ENCODE results near the gene CXCR6. TPM values are rescaled to one million over a fixed set of nuclear protein-coding genes. Genes with fewer than 3 reads are reported as not detected.

Gene CXCR6
- total and polyA plus RNA-seq, 2 experiments from 2014 or later = 0.10 TPM; not detected in 1

GRCh38 chr3:45921158-45922038 is 21.9 kb upstream of the CXCR6 start:
- no peak overlapping the region for H3K27ac Mint-ChIP-seq
- no peaks in the 10 kb centered on the region for H3K9me2 ChIP-seq (ENCODE audit: insufficient read depth)
- H3K4me1 ChIP-seq (ENCODE audit: insufficient read depth) = no peaks in the 10 kb centered on the region
- H3K36me3 Mint-ChIP-seq (ENCODE audit: low read depth) = peaks cover 25% of the 10 kb centered on the region
- H3K4me2 ChIP-seq = no peak overlapping the region
- no peaks in the 10 kb centered on the region for H3F3A ChIP-seq (replicated peaks; ENCODE audit: low read depth)
- H3K4me3 ChIP-seq = no peak overlapping the region
- no peaks in the 10 kb centered on the region for H3K27me3 ChIP-seq (ENCODE audit: insufficient read depth)
- H3K36me3 ChIP-seq (ENCODE audit: insufficient read depth) = no peaks in the 10 kb centered on the region
- peaks cover 2% of the 10 kb centered on the region for H3K27me3 Mint-ChIP-seq (ENCODE audit: insufficient read depth, low read depth, poor library complexity)
- no peaks in the 10 kb centered on the region for H4K20me1 ChIP-seq (replicated peaks; ENCODE audit: insufficient read depth)
- DNase-seq (ENCODE audit: low spot score) (no peak), ATAC-seq (no peak)
- H3K27ac ChIP-seq (ENCODE audit: low read depth) = no peak overlapping the region
- H3K4me1 Mint-ChIP-seq = no peaks in the 10 kb centered on the region; the same call in 2 of the 3 replicates
- no peak overlapping the region for H2AFZ ChIP-seq
- no peak overlapping the region for H3K4me3 Mint-ChIP-seq
- no peaks in the 10 kb centered on the region for H3K9me3 Mint-ChIP-seq
- H3K79me2 ChIP-seq (replicated peaks; ENCODE audit: insufficient read depth) = no peaks in the 10 kb centered on the region
- no peak for TF ChIP-seq ZNF331 (CRISPR knock-in tag; IDR thresholded peaks at IDR 0.05; ENCODE audit: low read depth)
- TF ChIP-seq ZNF462 (CRISPR knock-in tag; IDR thresholded peaks at IDR 0.05) = no peak
- no peak for TF ChIP-seq EZH2 (IDR thresholded peaks at IDR 0.05; ENCODE audit: low read depth, unreplicated experiment)
- TF ChIP-seq CTCF (conservative IDR thresholded peaks at IDR 0.05; ENCODE audit: low read depth in 2 of 2) = no peak
- TF ChIP-seq ETS1 (IDR thresholded peaks at IDR 0.05) = no peak
- no peak for TF ChIP-seq JUNB (IDR thresholded peaks at IDR 0.05; ENCODE audit: unreplicated experiment)
- no peak for TF ChIP-seq NANOG (IDR thresholded peaks at IDR 0.05; ENCODE audit: borderline replicate concordance)
- TF ChIP-seq STAT1 (IDR thresholded peaks at IDR 0.05; ENCODE audit: unreplicated experiment) = no peak
- TF ChIP-seq ZNF114 (CRISPR knock-in tag; IDR thresholded peaks at IDR 0.05) = no peak

Measured in GM23338 (cell line).